GM12892 (cell line): ENCODE data around the gene TOR1AIP2.

Experiments
- DNase-seq: peaks from one replicate; pipeline ENCODE4 v3.0.0; 2011; ENCODE audit not compliant: insufficient read length
- FAIRE-seq: peaks from 2 replicates; lab custom pipeline; 2011; peaks lifted over from hg19 to GRCh38; lab: Jason Lieb, UNC
- POLR2A ChIP-seq: IDR thresholded peaks from 2 replicates; pipeline ENCODE4 v1.6.1; 2011; ENCODE audit warnings: low read depth, low read length, control low read depth
- POLR2AphosphoS5 ChIP-seq: IDR thresholded peaks from 2 replicates; pipeline ENCODE4 v1.6.1; 2011; ENCODE audit warnings: low read depth, low read length, control low read depth
- TAF1 ChIP-seq: IDR thresholded peaks from 2 replicates; pipeline ENCODE4 v1.6.1; 2011; ENCODE audit warnings: low read depth, mild to moderate bottlenecking, control low read depth, low read length, borderline replicate concordance

The TOR1AIP2 gene

GRCh38 chr1:179889589-179889988 lies 12.0 kb upstream of the TOR1AIP2 start:
- DNase-seq (no peak), FAIRE-seq (no peak)
- no peak for TF ChIP-seq POLR2AphosphoS5
- TF ChIP-seq POLR2A: no peak
- TF ChIP-seq TAF1: no peak

DNA sequence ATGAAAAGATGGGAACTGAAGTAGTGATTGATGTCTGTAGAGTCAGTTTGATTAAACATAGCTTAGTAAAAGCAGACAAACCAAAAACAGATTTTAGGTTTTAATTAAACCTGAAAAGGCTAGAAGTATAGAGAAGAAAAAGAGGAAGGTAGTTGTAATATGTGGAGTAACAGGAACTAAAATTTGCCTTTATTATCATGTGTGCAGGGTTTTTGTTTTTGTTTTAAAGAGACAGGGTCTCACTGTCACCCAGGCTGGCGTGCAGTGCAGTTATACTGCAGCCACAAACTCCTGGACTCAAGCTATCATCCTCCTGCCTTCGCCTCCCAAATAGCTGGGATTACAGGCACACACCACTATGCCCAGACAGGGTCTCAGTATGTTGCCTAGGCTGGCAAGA lies 10.5 kb upstream of the TOR1AIP2 start:
- FAIRE-seq: peak; percentile 81
- TF ChIP-seq POLR2AphosphoS5: no peak
- TF ChIP-seq POLR2A: no peak
- TF ChIP-seq TAF1: no peak
- no peak for DNase-seq

DNA sequence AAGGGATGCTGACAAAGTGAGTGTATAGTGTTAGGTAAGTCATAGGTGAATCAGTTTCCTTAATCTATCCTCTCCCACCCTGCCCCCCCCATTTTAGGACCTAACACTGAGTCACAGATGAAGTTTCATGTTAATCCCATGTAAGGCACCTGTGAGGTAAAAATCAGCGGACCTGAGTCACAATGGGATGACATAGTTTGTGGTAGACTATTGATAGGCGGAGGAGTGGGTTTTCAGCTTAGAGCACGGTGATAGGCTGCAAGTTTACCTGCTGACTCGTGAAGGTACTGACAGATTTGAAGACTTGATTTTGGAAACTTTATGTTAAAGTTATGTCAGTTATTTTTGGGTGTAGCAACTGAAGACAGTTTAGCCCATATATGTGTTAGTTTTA lies 6.1 kb upstream of the TOR1AIP2 start:
- DNase-seq (no peak), FAIRE-seq (peak; percentile 87)
- TF ChIP-seq POLR2A (no peak), POLR2AphosphoS5 (no peak), TAF1 (no peak)

DNA sequence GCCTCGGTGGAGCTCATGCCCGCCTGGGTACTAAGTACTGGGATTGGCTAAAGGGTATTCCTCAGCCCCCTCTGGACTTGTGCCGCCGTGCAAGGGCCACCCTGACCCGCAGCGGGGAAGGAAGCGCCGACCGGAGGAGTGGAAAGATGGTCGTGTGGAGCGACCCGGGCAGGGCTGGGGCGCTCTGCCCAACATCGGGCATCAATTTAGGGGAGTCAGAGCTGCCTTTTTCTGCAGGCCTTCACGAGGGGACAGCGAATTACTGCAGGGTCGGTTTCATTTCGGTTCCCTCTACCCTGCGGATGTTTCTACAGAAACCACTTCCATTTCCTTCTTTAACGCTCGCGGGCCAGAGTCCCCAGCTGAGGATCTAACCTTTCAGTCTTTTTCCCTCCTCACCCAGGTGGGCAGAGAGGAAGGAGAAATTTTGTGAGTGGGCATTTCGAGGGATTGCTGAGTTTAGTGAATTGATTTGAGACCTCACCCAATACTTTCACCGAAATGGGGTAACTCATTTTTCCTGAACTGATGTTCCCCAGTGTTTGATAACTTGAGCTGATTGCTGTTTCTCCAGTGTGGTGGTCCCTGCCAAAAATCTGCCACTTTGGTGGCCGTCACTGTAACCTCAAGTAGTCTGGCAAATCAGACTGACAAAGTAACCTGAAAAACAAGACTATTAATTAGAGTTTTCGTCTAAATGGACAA lies 5.6 kb upstream of the TOR1AIP2 start:
- TF ChIP-seq POLR2A (peak; percentile 18), TAF1 (no peak), POLR2AphosphoS5 (peak; percentile 45; the same call in 1 of the 2 replicates)
- no peak for DNase-seq
- peak; percentile 54 for FAIRE-seq

GRCh38 chr1:179882253-179883039 lies 4.8 kb upstream of the TOR1AIP2 start, which contains the start of gene TOR1AIP1:
Gene TOR1AIP1, plus strand, starts transcription at chr1:179882285. Its CDS starts 218 bp downstream, at chr1:179882503.
- DNase-seq (peak; percentile 66), FAIRE-seq (peak; percentile 96)
- TF ChIP-seq POLR2A (peak; percentile 87), POLR2AphosphoS5 (peak; percentile 88), TAF1 (peak; percentile 92; the same call in 1 of the 2 replicates)

- DNase-seq (no peak), FAIRE-seq (peak; percentile 57)
- TF ChIP-seq POLR2A (no peak), POLR2AphosphoS5 (peak; percentile 22; the same call in 1 of the 2 replicates)
These were observed 4.1 kb upstream of the TOR1AIP2 start for GRCh38 chr1:179881642-179882252.

- FAIRE-seq (no peak), DNase-seq (no peak)
- TF ChIP-seq POLR2AphosphoS5 (no peak), TAF1 (no peak), POLR2A (no peak)
These were observed 2.2 kb upstream of the TOR1AIP2 start for GRCh38 chr1:179879797-179880196.

DNA sequence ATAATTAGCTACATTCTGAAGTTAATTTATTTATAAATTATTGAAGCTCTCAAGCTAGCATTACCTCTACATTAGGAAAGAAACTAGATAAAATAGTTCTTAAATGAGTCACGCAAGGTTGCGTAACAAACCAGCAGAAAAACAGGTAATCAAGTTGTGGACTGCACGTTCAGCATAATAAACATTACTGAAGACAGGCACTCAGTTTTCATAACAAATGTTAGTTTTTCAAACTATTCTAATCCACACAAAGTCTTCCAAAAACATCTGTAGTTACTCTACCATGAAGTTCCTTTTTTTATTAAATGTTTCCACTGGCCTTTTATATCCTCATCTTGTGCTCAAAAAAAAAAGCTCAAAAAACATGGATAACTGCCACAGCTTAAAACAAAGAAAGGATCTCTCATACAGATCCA lies 1.3 kb downstream of the TOR1AIP2 start:
- no peak for TF ChIP-seq POLR2AphosphoS5
- no peak for TF ChIP-seq TAF1
- TF ChIP-seq POLR2A: no peak
- DNase-seq: no peak
- no peak for FAIRE-seq

DNA sequence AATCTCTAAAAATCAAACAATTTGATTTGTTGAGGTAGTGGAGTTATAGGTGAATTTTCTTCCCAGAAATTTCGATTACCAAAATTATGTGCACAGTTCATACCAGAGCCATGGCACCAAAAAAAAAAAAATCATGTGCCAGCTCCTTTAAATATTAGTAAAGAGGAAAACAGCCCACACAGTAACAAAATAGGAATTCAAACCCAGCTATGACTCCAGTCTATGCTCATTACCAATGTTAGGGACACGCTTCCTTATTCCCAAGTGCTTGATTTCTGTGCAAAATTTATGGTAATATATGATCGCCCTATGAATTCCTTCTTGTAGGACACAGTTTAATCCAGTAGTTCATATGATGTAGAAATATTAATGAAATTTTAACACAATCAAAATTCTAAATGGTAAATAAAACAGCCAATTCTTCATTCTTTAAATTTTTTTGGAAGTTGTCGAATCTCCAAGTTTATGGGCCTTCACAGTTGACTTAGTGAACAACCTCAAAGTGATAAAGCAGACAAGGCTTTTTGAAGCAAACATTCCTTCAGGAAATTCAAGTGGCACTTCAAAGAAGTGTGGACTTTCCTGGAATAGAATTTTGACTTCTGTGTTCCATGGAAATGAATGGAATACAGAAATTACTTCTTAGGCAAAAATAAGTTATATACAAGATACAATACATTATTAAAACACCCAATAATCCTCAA lies 1.9 kb downstream of the TOR1AIP2 start:
- DNase-seq: no peak
- no peak for TF ChIP-seq POLR2A
- no peak for TF ChIP-seq TAF1
- no peak for FAIRE-seq

- no peak for TF ChIP-seq POLR2A
- no peak for TF ChIP-seq TAF1
- TF ChIP-seq POLR2AphosphoS5: no peak
- DNase-seq: no peak
- peak; percentile 21 for FAIRE-seq
These were observed 4.2 kb downstream of the TOR1AIP2 start for GRCh38 chr1:179873438-179873851.

- TF ChIP-seq POLR2A (no peak), TAF1 (no peak), POLR2AphosphoS5 (no peak)
- FAIRE-seq (no peak), DNase-seq (no peak)
These were observed 5.0 kb downstream of the TOR1AIP2 start for GRCh38 chr1:179872558-179872957.
